Endothelial cell of hepatic sinusoid (primary cell): ENCODE results near the gene USP32.
"Not testable (repeated sequence)": the region's sequence is repeated elsewhere in the genome, so short reads cannot be mapped to it uniquely, and the experiment has no call there.

Experiments
- in situ Hi-C: cut with HindIII; loops from 2 replicates; pipeline ENCODE4 v1.10.0; 2017; ENCODE audit warnings: low sequenced_read_pairs

USP32 gene

GRCh38 chr17:60381958-60382357, 10.0 kb downstream of the USP32 start:
- in situ Hi-C loops = no loop called here

- in situ Hi-C loops = not testable (repeated sequence)
Measured at GRCh38 chr17:60379461-60379860, 12.5 kb downstream of the USP32 start.

GRCh38 chr17:60378187-60378586, 13.7 kb downstream of the USP32 start:
- in situ Hi-C loops = not testable (repeated sequence)

- in situ Hi-C loops = no loop called here
Measured at GRCh38 chr17:60372790-60373483, 19.0 kb downstream of the USP32 start.

- in situ Hi-C loops = no loop called here
Measured at GRCh38 chr17:60371818-60372510, 20.0 kb downstream of the USP32 start.

- in situ Hi-C loops = no loop called here
Measured at GRCh38 chr17:60371416-60371815, 20.5 kb downstream of the USP32 start.

- in situ Hi-C loops = no loop called here
Measured at GRCh38 chr17:60369727-60370126, 22.2 kb downstream of the USP32 start.

- in situ Hi-C loops = no loop called here
Measured at GRCh38 chr17:60363700-60364405, 28.1 kb downstream of the USP32 start.

GRCh38 chr17:60362329-60362728, 29.6 kb downstream of the USP32 start:
- in situ Hi-C loops = no loop called here

GRCh38 chr17:60361889-60362288, 30.0 kb downstream of the USP32 start:
- in situ Hi-C loops = no loop called here

- in situ Hi-C loops = no loop called here
Measured at GRCh38 chr17:60359415-60359814, 32.5 kb downstream of the USP32 start.

- in situ Hi-C loops = no loop called here
Measured at GRCh38 chr17:60358606-60359225, 33.2 kb downstream of the USP32 start.

GRCh38 chr17:60356940-60357339, 35.0 kb downstream of the USP32 start:
- in situ Hi-C loops = no loop called here

GRCh38 chr17:60355663-60356594, 36.0 kb downstream of the USP32 start:
- in situ Hi-C loops = no loop called here

- in situ Hi-C loops = no loop called here
Measured at GRCh38 chr17:60354223-60354622, 37.7 kb downstream of the USP32 start.

- in situ Hi-C loops = no loop called here
Measured at GRCh38 chr17:60353773-60354172, 38.2 kb downstream of the USP32 start.

GRCh38 chr17:60352569-60352968, 39.4 kb downstream of the USP32 start:
- in situ Hi-C loops = no loop called here

GRCh38 chr17:60352071-60352470, 39.9 kb downstream of the USP32 start:
- in situ Hi-C loops = no loop called here

GRCh38 chr17:60351012-60351695, 40.8 kb downstream of the USP32 start:
- in situ Hi-C loops = no loop called here

GRCh38 chr17:60348616-60349015, 43.3 kb downstream of the USP32 start:
- in situ Hi-C loops = no loop called here
